ENCODE measurements around the gene PLXNA4. TPM values are rescaled to one million over a fixed set of nuclear protein-coding genes. Genes with fewer than 3 reads are reported as not detected.

PLXNA4 gene
- total and polyA plus RNA-seq, 2 donors from 2014 or later, result 0.17 to 3.5 TPM

- Histone ChIP-seq H3K4me1 (ENCODE audit: control insufficient read depth in 2 of 3, insufficient read depth in 2 of 3, low read depth in 1 of 3, low read length in 3 of 3) (peaks cover 0 to 6% (median 0%) of the 10 kb centered on the region in 3 donors), H3K27ac (ENCODE audit: low read depth in 2 of 2, low read length in 2 of 2) (no peak overlapping the region), H3K27me3 (ENCODE audit: control insufficient read depth, insufficient read depth, low read length) (no peaks in the 10 kb centered on the region), H3K9ac (ENCODE audit: low read length in 3 of 3) (no peak overlapping the region), H3K9me3 (ENCODE audit: control insufficient read depth in 2 of 3, insufficient read depth in 1 of 3, low read length in 3 of 3) (no peaks in the 10 kb centered on the region), H3K36me3 (ENCODE audit: control insufficient read depth in 2 of 3, insufficient read depth in 3 of 3, low read length in 3 of 3) (no peaks in the 10 kb centered on the region), H3K4me3 (ENCODE audit: low read length in 3 of 3) (no peak overlapping the region)
- DNase-seq, result peak in 1 of 5 donors; percentile 78
- FAIRE-seq, result no peak
- intact Hi-C loops (cut with DNase I), result no loop called here
- TF ChIP-seq, protein P1, sequence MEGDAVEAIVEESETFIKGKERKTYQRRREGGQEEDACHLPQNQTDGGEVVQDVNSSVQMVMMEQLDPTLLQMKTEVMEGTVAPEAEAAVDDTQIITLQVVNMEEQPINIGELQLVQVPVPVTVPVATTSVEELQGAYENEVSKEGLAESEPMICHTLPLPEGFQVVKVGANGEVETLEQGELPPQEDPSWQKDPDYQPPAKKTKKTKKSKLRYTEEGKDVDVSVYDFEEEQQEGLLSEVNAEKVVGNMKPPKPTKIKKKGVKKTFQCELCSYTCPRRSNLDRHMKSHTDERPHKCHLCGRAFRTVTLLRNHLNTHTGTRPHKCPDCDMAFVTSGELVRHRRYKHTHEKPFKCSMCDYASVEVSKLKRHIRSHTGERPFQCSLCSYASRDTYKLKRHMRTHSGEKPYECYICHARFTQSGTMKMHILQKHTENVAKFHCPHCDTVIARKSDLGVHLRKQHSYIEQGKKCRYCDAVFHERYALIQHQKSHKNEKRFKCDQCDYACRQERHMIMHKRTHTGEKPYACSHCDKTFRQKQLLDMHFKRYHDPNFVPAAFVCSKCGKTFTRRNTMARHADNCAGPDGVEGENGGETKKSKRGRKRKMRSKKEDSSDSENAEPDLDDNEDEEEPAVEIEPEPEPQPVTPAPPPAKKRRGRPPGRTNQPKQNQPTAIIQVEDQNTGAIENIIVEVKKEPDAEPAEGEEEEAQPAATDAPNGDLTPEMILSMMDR (IDR thresholded peaks at IDR 0.05; ENCODE audit: borderline replicate concordance, extremely low read depth, insufficient read depth), result no peak
Measured at GRCh38 chr7:132480534-132480933, 95.7 kb downstream of the PLXNA4 start.

DNA sequence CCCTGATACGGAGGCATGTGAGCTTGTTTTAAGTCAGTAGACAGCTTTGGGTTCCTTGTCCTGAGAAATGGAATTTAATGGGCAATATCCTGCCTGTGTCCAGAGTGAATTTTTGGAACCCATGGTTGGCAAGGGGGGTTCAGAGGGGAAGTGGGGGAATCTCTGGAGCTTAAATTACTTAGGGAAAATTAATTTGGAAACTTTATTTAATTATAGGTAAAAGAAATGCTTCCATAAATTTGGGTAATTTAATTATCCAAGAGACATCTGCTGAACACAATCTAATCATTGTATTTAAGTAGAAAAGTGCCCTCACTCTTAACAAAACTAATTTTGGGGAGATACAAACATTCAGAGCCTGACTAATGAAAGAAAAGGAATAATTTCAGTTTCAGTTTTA is 99.7 kb downstream of the PLXNA4 start:
- H3K27ac ChIP-seq (ENCODE audit: low read depth in 2 of 2, low read length in 2 of 2), result no peak overlapping the region
- H3K4me1 ChIP-seq (ENCODE audit: control insufficient read depth in 2 of 3, insufficient read depth in 2 of 3, low read depth in 1 of 3, low read length in 3 of 3), result no peaks in the 10 kb centered on the region
- intact Hi-C loops (cut with DNase I), result no loop called here
- H3K9ac ChIP-seq (ENCODE audit: low read length in 3 of 3), result no peak overlapping the region
- no peaks in the 10 kb centered on the region for H3K9me3 ChIP-seq (ENCODE audit: control insufficient read depth in 2 of 3, insufficient read depth in 1 of 3, low read length in 3 of 3)
- H3K4me3 ChIP-seq (ENCODE audit: low read length in 3 of 3), result no peak overlapping the region
- TF ChIP-seq, protein P1 (IDR thresholded peaks at IDR 0.05; ENCODE audit: borderline replicate concordance, extremely low read depth, insufficient read depth), result no peak
- no peaks in the 10 kb centered on the region for H3K27me3 ChIP-seq (ENCODE audit: control insufficient read depth, insufficient read depth, low read length)
- DNase-seq, result no peak
- no peaks in the 10 kb centered on the region for H3K36me3 ChIP-seq (ENCODE audit: control insufficient read depth in 2 of 3, insufficient read depth in 3 of 3, low read length in 3 of 3)
- FAIRE-seq, result no peak

DNA sequence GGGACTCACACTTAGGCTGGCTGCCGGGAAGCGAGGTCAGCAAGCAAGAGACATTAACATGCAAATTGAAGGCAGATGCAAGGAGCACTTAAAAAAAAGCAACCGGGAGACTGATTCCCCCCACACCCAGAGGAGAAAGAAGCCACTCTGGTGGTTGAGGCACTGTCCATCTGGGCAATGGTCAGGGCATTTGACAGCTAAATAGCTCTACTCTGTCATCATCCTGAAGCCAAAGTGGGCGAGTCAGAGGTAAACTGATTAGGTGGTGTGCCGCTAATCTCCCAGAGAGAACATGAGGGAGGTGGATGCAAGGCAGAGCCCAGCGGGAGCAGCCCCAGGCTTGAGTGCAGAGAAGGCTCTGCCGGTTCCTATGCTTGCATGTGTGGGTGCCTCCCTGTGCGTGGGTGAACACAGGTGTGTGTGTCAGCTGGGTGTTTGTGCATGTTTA is 100.6 kb downstream of the PLXNA4 start:
- TF ChIP-seq, protein P1 (IDR thresholded peaks at IDR 0.05; ENCODE audit: borderline replicate concordance, extremely low read depth, insufficient read depth), result no peak
- H3K27me3 ChIP-seq (ENCODE audit: control insufficient read depth, insufficient read depth, low read length), result no peaks in the 10 kb centered on the region
- H3K36me3 ChIP-seq (ENCODE audit: control insufficient read depth in 2 of 3, insufficient read depth in 3 of 3, low read length in 3 of 3), result no peaks in the 10 kb centered on the region
- intact Hi-C loops (cut with DNase I), result no loop called here
- DNase-seq, result no peak
- FAIRE-seq, result no peak
- H3K9me3 ChIP-seq (ENCODE audit: control insufficient read depth in 2 of 3, insufficient read depth in 1 of 3, low read length in 3 of 3), result no peaks in the 10 kb centered on the region
- no peak overlapping the region for H3K9ac ChIP-seq (ENCODE audit: low read length in 3 of 3)
- no peak overlapping the region for H3K27ac ChIP-seq (ENCODE audit: low read depth in 2 of 2, low read length in 2 of 2)
- H3K4me1 ChIP-seq (ENCODE audit: control insufficient read depth in 2 of 3, insufficient read depth in 2 of 3, low read depth in 1 of 3, low read length in 3 of 3), result no peaks in the 10 kb centered on the region
- no peak overlapping the region for H3K4me3 ChIP-seq (ENCODE audit: low read length in 3 of 3)

DNA sequence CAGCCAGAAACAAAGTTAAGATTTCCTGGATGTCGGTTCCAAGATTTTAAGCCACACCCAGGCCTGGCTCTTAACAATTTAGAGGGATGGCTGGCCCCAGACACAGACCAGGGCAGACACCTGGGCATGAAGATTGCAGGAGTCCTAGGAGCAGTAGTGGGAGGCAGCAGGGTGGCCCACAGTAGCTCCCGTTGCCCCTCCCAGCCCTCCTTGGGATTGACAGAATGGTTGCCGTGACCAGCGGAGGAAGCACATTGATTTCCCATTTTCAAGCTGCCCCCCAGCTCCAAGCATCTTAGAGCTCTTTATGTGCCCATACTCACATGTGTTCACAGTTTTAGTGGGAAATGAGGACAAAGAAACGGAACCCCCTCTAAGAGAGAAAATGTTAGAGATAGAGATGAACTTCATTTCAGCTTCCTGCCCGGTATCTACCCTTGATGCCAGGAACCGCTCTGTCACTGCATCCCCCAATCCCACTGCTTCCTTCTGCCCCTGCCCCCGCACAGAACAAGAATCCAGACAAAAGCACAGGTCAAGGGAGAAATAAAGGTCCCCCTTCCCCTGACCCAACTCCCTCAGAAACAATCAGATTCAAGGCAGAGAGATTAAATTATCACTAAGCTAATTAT is 101.1 kb downstream of the PLXNA4 start:
- intact Hi-C loops (cut with DNase I), result no loop called here
- no peak overlapping the region for H3K9ac ChIP-seq (ENCODE audit: low read length in 3 of 3)
- H3K27me3 ChIP-seq (ENCODE audit: control insufficient read depth, insufficient read depth, low read length), result no peaks in the 10 kb centered on the region
- no peaks in the 10 kb centered on the region for H3K4me1 ChIP-seq (ENCODE audit: control insufficient read depth in 2 of 3, insufficient read depth in 2 of 3, low read depth in 1 of 3, low read length in 3 of 3)
- DNase-seq, result no peak
- no peaks in the 10 kb centered on the region for H3K36me3 ChIP-seq (ENCODE audit: control insufficient read depth in 2 of 3, insufficient read depth in 3 of 3, low read length in 3 of 3)
- TF ChIP-seq, protein P1 (IDR thresholded peaks at IDR 0.05; ENCODE audit: borderline replicate concordance, extremely low read depth, insufficient read depth), result no peak
- H3K27ac ChIP-seq (ENCODE audit: low read depth in 2 of 2, low read length in 2 of 2), result no peak overlapping the region
- no peak overlapping the region for H3K4me3 ChIP-seq (ENCODE audit: low read length in 3 of 3)
- no peaks in the 10 kb centered on the region for H3K9me3 ChIP-seq (ENCODE audit: control insufficient read depth in 2 of 3, insufficient read depth in 1 of 3, low read length in 3 of 3)
- no peak for FAIRE-seq
